ENCODE results near the gene RPEL1.
A peak's percentile ranks its signal among the peaks of the same experiment; 100 is the strongest.

- 0 out of 2 replicates have a peak, but pooled peaks have one; percentile 8 for TF ChIP-seq CTCF (conservative IDR thresholded peaks at IDR 0.05; ENCODE audit: low read length)
- TF ChIP-seq EZH2phosphoT487 (IDR thresholded peaks at IDR 0.05; ENCODE audit: borderline replicate concordance, low read depth, low read length) = no peak
Observed at GRCh38 chr10:103246324-103246723, 637 bp downstream of the RPEL1 start.

Measured in OCI-LY7 (cell line).